ENCODE measurements around the gene FAM131A.
A peak's percentile ranks its signal among the peaks of the same experiment; 100 is the strongest.

Gene FAM131A

DNA sequence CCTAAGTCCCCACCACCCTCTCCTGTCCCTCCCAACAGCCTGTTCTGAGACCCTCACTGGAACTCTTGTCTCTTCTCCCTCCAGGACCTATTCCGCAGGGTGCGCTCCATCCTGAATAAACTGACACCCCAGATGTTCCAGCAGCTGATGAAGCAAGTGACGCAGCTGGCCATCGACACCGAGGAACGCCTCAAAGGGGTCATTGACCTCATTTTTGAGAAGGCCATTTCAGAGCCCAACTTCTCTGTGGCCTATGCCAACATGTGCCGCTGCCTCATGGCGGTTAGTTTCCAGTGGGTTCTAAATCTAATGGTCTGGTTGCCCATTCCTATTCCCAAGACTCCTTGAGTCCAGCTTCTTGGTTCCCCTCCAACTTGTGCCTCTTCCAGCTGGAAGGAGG, 13.7 kb upstream of the FAM131A start:
- DNase-seq (ENCODE audit: low spot score) = no peak
- H3K27ac ChIP-seq = peak overlapping the region in 1 of 2 donors; percentile 78
- H3K4me3 ChIP-seq = no peak overlapping the region
- TF ChIP-seq, protein P1, sequence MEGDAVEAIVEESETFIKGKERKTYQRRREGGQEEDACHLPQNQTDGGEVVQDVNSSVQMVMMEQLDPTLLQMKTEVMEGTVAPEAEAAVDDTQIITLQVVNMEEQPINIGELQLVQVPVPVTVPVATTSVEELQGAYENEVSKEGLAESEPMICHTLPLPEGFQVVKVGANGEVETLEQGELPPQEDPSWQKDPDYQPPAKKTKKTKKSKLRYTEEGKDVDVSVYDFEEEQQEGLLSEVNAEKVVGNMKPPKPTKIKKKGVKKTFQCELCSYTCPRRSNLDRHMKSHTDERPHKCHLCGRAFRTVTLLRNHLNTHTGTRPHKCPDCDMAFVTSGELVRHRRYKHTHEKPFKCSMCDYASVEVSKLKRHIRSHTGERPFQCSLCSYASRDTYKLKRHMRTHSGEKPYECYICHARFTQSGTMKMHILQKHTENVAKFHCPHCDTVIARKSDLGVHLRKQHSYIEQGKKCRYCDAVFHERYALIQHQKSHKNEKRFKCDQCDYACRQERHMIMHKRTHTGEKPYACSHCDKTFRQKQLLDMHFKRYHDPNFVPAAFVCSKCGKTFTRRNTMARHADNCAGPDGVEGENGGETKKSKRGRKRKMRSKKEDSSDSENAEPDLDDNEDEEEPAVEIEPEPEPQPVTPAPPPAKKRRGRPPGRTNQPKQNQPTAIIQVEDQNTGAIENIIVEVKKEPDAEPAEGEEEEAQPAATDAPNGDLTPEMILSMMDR (IDR thresholded peaks at IDR 0.05) = no peak

DNA sequence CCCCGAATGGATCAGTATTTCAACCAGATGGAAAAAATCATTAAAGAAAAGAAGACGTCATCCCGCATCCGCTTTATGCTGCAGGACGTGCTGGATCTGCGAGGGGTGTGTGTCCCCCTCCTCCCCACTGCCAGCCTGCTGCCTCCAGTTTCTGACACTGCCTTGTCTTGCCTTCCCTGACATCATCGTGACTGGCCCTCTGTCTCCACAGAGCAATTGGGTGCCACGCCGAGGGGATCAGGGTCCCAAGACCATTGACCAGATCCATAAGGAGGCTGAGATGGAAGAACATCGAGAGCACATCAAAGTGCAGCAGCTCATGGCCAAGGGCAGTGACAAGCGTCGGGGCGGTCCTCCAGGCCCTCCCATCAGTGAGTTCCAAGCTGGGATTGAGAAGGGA, 12.1 kb upstream of the FAM131A start:
- Histone ChIP-seq H3K4me3 (no peak overlapping the region), H3K27ac (no peak overlapping the region)
- TF ChIP-seq, protein P1 (IDR thresholded peaks at IDR 0.05) = no peak
- no peak for DNase-seq (ENCODE audit: low spot score)

DNA sequence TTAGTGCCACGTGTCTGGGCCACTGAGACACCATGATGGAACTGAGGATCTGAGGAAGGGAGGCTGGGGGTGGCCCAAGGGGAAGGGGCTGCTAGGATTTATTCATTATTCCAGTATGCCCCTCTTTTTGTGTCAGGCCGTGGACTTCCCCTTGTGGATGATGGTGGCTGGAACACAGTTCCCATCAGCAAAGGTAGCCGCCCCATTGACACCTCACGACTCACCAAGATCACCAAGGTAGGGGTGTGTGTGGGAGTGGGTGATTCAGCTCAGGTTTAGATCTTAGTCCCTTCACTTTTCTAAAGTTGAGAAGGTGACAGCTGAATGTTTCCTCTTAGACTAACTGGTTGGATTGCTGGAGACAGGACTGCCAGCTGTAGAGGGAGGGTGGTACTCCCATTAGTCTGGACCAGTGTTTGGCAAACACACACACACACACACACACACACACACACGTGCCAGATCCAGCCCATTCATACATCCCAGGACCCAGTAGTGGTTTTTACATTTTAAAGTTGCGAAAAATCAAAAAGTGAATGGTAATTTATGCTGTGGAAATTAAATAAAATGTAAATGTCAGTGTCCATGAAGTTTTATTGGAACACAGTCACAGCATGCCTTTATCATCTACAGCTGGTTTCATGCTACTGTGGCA, 11.6 kb upstream of the FAM131A start:
- Histone ChIP-seq H3K4me3 (no peak overlapping the region), H3K27ac (no peak overlapping the region)
- no peak for DNase-seq (ENCODE audit: low spot score)
- TF ChIP-seq, protein P1 (IDR thresholded peaks at IDR 0.05) = no peak

DNA sequence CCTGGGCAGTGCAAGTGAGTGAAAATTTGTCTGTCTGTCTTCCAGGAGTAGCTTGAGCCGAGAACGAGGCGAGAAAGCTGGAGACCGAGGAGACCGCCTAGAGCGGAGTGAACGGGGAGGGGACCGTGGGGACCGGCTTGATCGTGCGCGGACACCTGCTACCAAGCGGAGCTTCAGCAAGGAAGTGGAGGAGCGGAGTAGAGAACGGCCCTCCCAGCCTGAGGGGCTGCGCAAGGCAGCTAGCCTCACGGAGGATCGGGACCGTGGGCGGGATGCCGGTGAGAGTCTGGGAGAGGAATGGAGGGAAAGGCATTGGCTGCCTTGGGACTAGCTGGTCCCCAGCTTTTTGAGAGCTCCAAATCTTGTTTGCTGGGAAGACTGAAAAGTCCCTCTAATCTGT, 10.2 kb upstream of the FAM131A start:
- DNase-seq (ENCODE audit: low spot score) = no peak
- no peak overlapping the region for H3K27ac ChIP-seq
- TF ChIP-seq, protein P1 (IDR thresholded peaks at IDR 0.05) = no peak

DNA sequence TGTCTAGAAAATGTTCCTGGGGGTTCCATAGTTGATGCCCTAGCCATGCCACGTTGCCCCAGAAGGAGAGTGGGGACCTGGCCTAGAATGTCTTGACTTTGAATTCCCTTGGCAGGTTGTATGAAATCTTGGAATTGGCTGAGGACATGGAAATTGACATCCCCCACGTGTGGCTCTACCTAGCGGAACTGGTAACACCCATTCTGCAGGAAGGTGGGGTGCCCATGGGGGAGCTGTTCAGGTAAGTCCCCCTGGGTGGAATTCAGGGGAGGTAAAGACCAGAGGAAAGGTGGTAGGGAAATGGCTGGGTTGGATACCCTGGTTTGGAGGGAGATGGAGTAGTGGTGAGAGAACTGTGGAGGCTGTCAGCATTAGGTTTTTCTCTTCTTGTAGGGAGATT, 8.9 kb upstream of the FAM131A start:
- Histone ChIP-seq H3K4me3 (no peak overlapping the region), H3K27ac (no peak overlapping the region)
- no peak for DNase-seq (ENCODE audit: low spot score)
- TF ChIP-seq, protein P1 (IDR thresholded peaks at IDR 0.05) = no peak

More for the DNA sequence above, 10.2 kb upstream of the FAM131A start:
- no peak overlapping the region for H3K4me3 ChIP-seq

DNA sequence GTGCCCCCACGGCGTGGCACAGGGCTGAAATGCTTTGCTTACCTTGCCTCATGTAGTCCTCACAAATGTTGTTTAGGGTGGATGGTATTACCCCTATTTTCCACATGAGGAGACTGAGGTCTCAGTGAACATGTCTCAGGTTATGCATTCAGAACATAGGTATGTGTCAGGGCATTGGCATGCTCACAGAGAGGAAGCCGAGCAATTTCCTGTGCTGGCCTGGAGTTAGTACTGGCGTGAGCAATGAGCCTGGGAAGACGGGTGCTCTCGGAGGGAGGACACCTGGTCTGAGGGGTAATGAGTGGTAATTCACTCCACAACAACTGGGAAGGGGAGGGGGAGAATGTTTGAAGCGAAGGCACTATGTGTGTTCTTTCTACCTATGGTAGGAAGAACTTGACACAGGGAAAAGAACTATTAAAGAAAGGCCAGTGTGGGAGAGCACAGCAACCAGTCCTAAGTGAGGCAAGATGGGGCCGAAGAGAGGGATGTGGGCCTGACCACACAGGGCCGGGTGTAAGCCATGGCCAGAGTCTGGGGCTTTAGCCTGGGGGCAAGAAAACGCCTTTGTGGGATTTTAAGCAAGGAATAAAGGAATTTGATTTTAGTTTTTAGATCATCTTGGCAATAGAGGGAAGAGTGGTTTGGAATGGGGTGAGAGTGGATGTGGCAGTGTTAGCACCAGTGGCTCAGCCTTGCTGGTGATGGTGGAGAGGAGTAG, 4.9 kb upstream of the FAM131A start:
- peak overlapping the region in 1 of 2 donors; percentile 18 for H3K27ac ChIP-seq
- no peak for DNase-seq (ENCODE audit: low spot score)
- no peak overlapping the region for H3K4me3 ChIP-seq
- TF ChIP-seq, protein P1 (IDR thresholded peaks at IDR 0.05) = no peak

DNA sequence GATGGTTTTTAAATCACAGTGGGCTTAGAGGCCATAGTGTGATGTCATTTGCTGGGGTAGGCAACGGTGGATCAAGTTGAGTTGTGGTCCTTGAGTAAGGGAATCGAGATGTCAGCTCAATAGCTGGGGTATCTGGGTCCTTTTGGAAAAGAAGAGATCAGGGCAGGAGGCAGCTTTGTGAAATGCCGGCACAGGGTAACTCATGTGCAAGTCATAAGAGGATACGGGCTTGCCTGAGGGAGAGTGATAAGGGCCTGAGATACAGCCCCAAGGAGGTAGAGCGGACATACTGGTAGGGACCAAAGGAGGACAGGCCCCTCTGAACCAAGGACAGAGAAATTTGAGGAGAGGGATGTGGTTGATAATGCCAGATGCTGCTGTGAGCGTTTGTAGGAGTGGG, 4.2 kb upstream of the FAM131A start:
- Histone ChIP-seq H3K4me3 (no peak overlapping the region), H3K27ac (peak overlapping the region in 1 of 2 donors; percentile 18)
- no peak for DNase-seq (ENCODE audit: low spot score)
- TF ChIP-seq, protein P1 (IDR thresholded peaks at IDR 0.05) = no peak

Data from coronary artery (tissue), 2 donors.